GM19452 (cell line): ENCODE data around the gene TNMD.
"Not testable (repeated sequence)": the region's sequence is repeated elsewhere in the genome, so short reads cannot be mapped to it uniquely, and the experiment has no call there.

Experiments
- ATAC-seq: cut with Tn5 transposase; IDR thresholded peaks from one replicate; pipeline ENCODE4 v1.9.1; 2021; ENCODE audit not compliant: unreplicated experiment

TNMD gene

GRCh38 chrX:100584611-100585010 lies at the start of gene TNMD:
Gene TNMD, plus strand, starts transcription at chrX:100584936. Its CDS starts 83 bp downstream, at chrX:100585019.
- ATAC-seq = no peak

GRCh38 chrX:100565534-100565933 lies 19.2 kb upstream of the TNMD start:
- ATAC-seq = not testable (repeated sequence)

- no peak for ATAC-seq
Measured at GRCh38 chrX:100586747-100587146, 2.0 kb downstream of the TNMD start.

- ATAC-seq = no peak
Measured at GRCh38 chrX:100587861-100588260, 3.1 kb downstream of the TNMD start.

- ATAC-seq = no peak
Measured at GRCh38 chrX:100591256-100592051, 6.7 kb downstream of the TNMD start.

- no peak for ATAC-seq
Measured at GRCh38 chrX:100593126-100593525, 8.4 kb downstream of the TNMD start.

GRCh38 chrX:100593581-100593980 lies 8.8 kb downstream of the TNMD start:
- no peak for ATAC-seq

GRCh38 chrX:100596601-100597000 lies 11.9 kb downstream of the TNMD start:
- ATAC-seq = no peak

- no peak for ATAC-seq
Measured at GRCh38 chrX:100599456-100599855, 14.7 kb downstream of the TNMD start.

- no peak for ATAC-seq
Measured at GRCh38 chrX:100600340-100600739, 15.6 kb downstream of the TNMD start.

GRCh38 chrX:100600758-100601157 lies 16.0 kb downstream of the TNMD start:
- ATAC-seq = peak; percentile 87

GRCh38 chrX:100606753-100607152 lies 22.0 kb downstream of the TNMD start:
- ATAC-seq = no peak

- ATAC-seq = no peak
Measured at GRCh38 chrX:100609591-100609990, 24.9 kb downstream of the TNMD start.

GRCh38 chrX:100611951-100612350 lies 27.2 kb downstream of the TNMD start:
- ATAC-seq = no peak

- ATAC-seq = peak; percentile 99
Measured at GRCh38 chrX:100615005-100615404, 30.3 kb downstream of the TNMD start.

GRCh38 chrX:100623001-100623400 lies 38.3 kb downstream of the TNMD start:
- no peak for ATAC-seq

- ATAC-seq = peak; percentile 95
Measured at GRCh38 chrX:100625985-100626491, 41.3 kb downstream of the TNMD start.

GRCh38 chrX:100635040-100635439 lies 50.3 kb downstream of the TNMD start:
- ATAC-seq = no peak

GRCh38 chrX:100635989-100636320 lies 51.2 kb downstream of the TNMD start:
- ATAC-seq = no peak

- peak; percentile 99 for ATAC-seq
Measured at GRCh38 chrX:100636321-100636991, 51.7 kb downstream of the TNMD start, which contains the start of gene TSPAN6. Gene TSPAN6, minus strand, starts transcription at chrX:100636806. Its CDS starts 112 bp downstream, at chrX:100636694.

- no peak for ATAC-seq
Measured at GRCh38 chrX:100642290-100642689, 57.6 kb downstream of the TNMD start.

- ATAC-seq = no peak
Measured at GRCh38 chrX:100643212-100643611, 58.5 kb downstream of the TNMD start.
